ENCODE results near the gene CDH4.
"Not testable (repeated sequence)": the region's sequence is repeated elsewhere in the genome, so short reads cannot be mapped to it uniquely, and the experiment has no call there.

The CDH4 gene

GRCh38 chr20:61391812-61392520, 139.9 kb downstream of the CDH4 start:
- DNase-seq = no peak

GRCh38 chr20:61394088-61394799, 142.2 kb downstream of the CDH4 start:
- no peak for DNase-seq

- DNase-seq = no peak
Observed at GRCh38 chr20:61396262-61396848, 144.3 kb downstream of the CDH4 start.

GRCh38 chr20:61397146-61397545, 145.1 kb downstream of the CDH4 start:
- DNase-seq = no peak

GRCh38 chr20:61397790-61398189, 145.7 kb downstream of the CDH4 start:
- no peak for DNase-seq

GRCh38 chr20:61399433-61399832, 147.4 kb downstream of the CDH4 start:
- no peak for DNase-seq

- DNase-seq = no peak
Observed at GRCh38 chr20:61400499-61400898, 148.4 kb downstream of the CDH4 start.

- DNase-seq = no peak
Observed at GRCh38 chr20:61404303-61404702, 152.2 kb downstream of the CDH4 start.

GRCh38 chr20:61405007-61405406, 152.9 kb downstream of the CDH4 start:
- no peak for DNase-seq

- not testable (repeated sequence) for DNase-seq
Observed at GRCh38 chr20:61406773-61407172, 154.7 kb downstream of the CDH4 start.

- DNase-seq = no peak
Observed at GRCh38 chr20:61407561-61407960, 155.5 kb downstream of the CDH4 start.

GRCh38 chr20:61408951-61409740, 157.1 kb downstream of the CDH4 start:
- DNase-seq = no peak

- DNase-seq = no peak
Observed at GRCh38 chr20:61411743-61412142, 159.7 kb downstream of the CDH4 start.

GRCh38 chr20:61413752-61414151, 161.7 kb downstream of the CDH4 start:
- DNase-seq = no peak

- DNase-seq = no peak
Observed at GRCh38 chr20:61414455-61414991, 162.5 kb downstream of the CDH4 start.

GRCh38 chr20:61416546-61416945, 164.5 kb downstream of the CDH4 start:
- DNase-seq = no peak

GRCh38 chr20:61417221-61417941, 165.3 kb downstream of the CDH4 start:
- no peak for DNase-seq

- no peak for DNase-seq
Observed at GRCh38 chr20:61419010-61419409, 166.9 kb downstream of the CDH4 start.

GRCh38 chr20:61419501-61419900, 167.4 kb downstream of the CDH4 start:
- no peak for DNase-seq

GRCh38 chr20:61420056-61420455, 168.0 kb downstream of the CDH4 start:
- no peak for DNase-seq

GRCh38 chr20:61420781-61421180, 168.7 kb downstream of the CDH4 start:
- no peak for DNase-seq
